IMR-90 (cell line): ENCODE data around the gene FLCN. TPM values are rescaled to one million over a fixed set of nuclear protein-coding genes. Genes with fewer than 3 reads are reported as not detected.

Experiments used
- ATAC-seq: fragments of 200-7000 bp; cut with Tn5 transposase; 2 replicates; pipeline ENCODE4 v1.9.1; 2020; ENCODE audit warnings: low read depth, mild to moderate bottlenecking, moderate library complexity
- BruUV-seq: library from RNA; stranded (reverse); fragments of 400-500 nt; replicated peaks from 2 replicates; lab custom pipeline; 2021; lab: Mats Ljungman, UMichigan
- CTCF ChIA-PET: fragments of 300-600 bp; formaldehyde crosslinking; extraction: SDS; loops from one replicate; lab custom pipeline; 2021; ENCODE audit warnings: antibody characterized with exemption; lab: Yijun Ruan, JAX
- POLR2A ChIA-PET: fragments of 300-600 bp; sonication (Branson Sonifier 250); formaldehyde crosslinking; loops from one replicate; lab custom pipeline; 2022; ENCODE audit warnings: antibody characterized with exemption; ENCODE audit not compliant: unreplicated experiment; lab: Charles Lee
- DNase-seq: peaks from one replicate; pipeline ENCODE4 v3.0.0; 2013
- H2AFZ ChIP-seq: replicated peaks from 2 replicates; pipeline ENCODE3; 2013; ENCODE audit warnings: low read length, mild to moderate bottlenecking; ENCODE audit not compliant: poor library complexity
- H2AK5ac ChIP-seq: 2 replicates; pipeline ENCODE4 v1.6.1; 2013; ENCODE audit warnings: low read depth, low read length, inconsistent platforms
- H2AK9ac ChIP-seq: replicated peaks from 2 replicates; pipeline ENCODE3; 2013; ENCODE audit warnings: mild to moderate bottlenecking, low read depth, low read length, moderate library complexity; ENCODE audit not compliant: poor library complexity
- H2BK120ac ChIP-seq: 2 replicates; pipeline ENCODE4 v1.6.1; 2013; ENCODE audit warnings: low read depth, low read length, inconsistent platforms
- H2BK15ac ChIP-seq: 3 replicates; pipeline ENCODE4 v1.6.1; 2013; ENCODE audit warnings: low read depth, low read length, inconsistent platforms
- H2BK20ac ChIP-seq: 2 replicates; pipeline ENCODE4 v1.6.1; 2013; ENCODE audit warnings: low read depth, mild to moderate bottlenecking, inconsistent platforms, low read length, moderate library complexity
- H2BK5ac ChIP-seq: 2 replicates; pipeline ENCODE4 v1.6.1; 2013; ENCODE audit warnings: mild to moderate bottlenecking, low read depth, low read length, inconsistent platforms; ENCODE audit not compliant: poor library complexity, severe bottlenecking
- H3K14ac ChIP-seq: replicated peaks from 2 replicates; pipeline ENCODE4 v1.6.1; 2013; ENCODE audit warnings: low read depth, low read length, inconsistent platforms
- H3K18ac ChIP-seq: 2 replicates; pipeline ENCODE4 v1.6.1; 2013; ENCODE audit warnings: low read depth, low read length, control low read depth
- H3K23ac ChIP-seq: 2 replicates; pipeline ENCODE4 v1.6.1; 2013; ENCODE audit warnings: low read depth, low read length, inconsistent platforms
- H3K27ac ChIP-seq: 2 replicates; pipeline ENCODE4 v1.5.1; 2013; ENCODE audit warnings: mild to moderate bottlenecking, control low read depth, low read length; ENCODE audit not compliant: insufficient read depth
- H3K27me3 ChIP-seq: 2 replicates; pipeline ENCODE4 v1.6.1; 2013; ENCODE audit warnings: low read length; ENCODE audit not compliant: control insufficient read depth, insufficient read depth
- H3K36me3 ChIP-seq: 2 replicates; pipeline ENCODE4 v1.6.1; 2013; ENCODE audit warnings: low read length, mixed read lengths; ENCODE audit not compliant: control insufficient read depth, insufficient read depth
- H3K4ac ChIP-seq: 2 replicates; pipeline ENCODE4 v1.6.1; 2013; ENCODE audit warnings: low read depth, low read length, inconsistent platforms
- H3K4me1 ChIP-seq: 2 replicates; pipeline ENCODE4 v1.6.1; 2013; ENCODE audit warnings: low read length, mixed read lengths; ENCODE audit not compliant: control insufficient read depth, insufficient read depth
- H3K4me2 ChIP-seq: 2 replicates; pipeline ENCODE4 v1.6.1; 2013; ENCODE audit warnings: low read depth, mild to moderate bottlenecking, control low read depth, low read length, moderate library complexity
- H3K4me3 ChIP-seq: 2 replicates; pipeline ENCODE4 v1.5.1; 2013; ENCODE audit warnings: low read depth, mild to moderate bottlenecking, control low read depth, low read length, moderate library complexity; ENCODE audit not compliant: insufficient read depth
- H3K56ac ChIP-seq: 2 replicates; pipeline ENCODE4 v1.6.1; 2013; ENCODE audit warnings: low read length, inconsistent platforms; ENCODE audit not compliant: insufficient read depth; ENCODE audit errors: extremely low read depth
- H3K79me1 ChIP-seq, 2 experiments: 2 replicates each; pipeline ENCODE4 v1.6.1; 2013; ENCODE audit warnings: low read length in 2 of 2, inconsistent platforms in 1 of 2, low read depth in 1 of 2
- H3K9ac ChIP-seq: 2 replicates; pipeline ENCODE4 v1.6.1; 2013; ENCODE audit warnings: low read depth, low read length, control low read depth
- H3K9me1 ChIP-seq: 2 replicates; pipeline ENCODE4 v1.6.1; 2013; ENCODE audit warnings: low read length, inconsistent platforms; ENCODE audit not compliant: insufficient read depth
- H3K9me3 ChIP-seq: 2 replicates; pipeline ENCODE4 v1.6.1; 2013; ENCODE audit warnings: low read length; ENCODE audit not compliant: control insufficient read depth, insufficient read depth
- H4K20me1 ChIP-seq: 2 replicates; pipeline ENCODE4 v1.6.1; 2013; ENCODE audit warnings: low read length, inconsistent platforms; ENCODE audit not compliant: insufficient read depth
- H4K5ac ChIP-seq: 2 replicates; pipeline ENCODE4 v1.6.1; 2013; ENCODE audit warnings: mild to moderate bottlenecking, low read depth, low read length, control low read depth
- H4K8ac ChIP-seq, 2 experiments: 2 replicates each; pipeline ENCODE4 v1.6.1; 2013; ENCODE audit warnings: low read depth in 2 of 2, low read length in 2 of 2, control low read depth in 1 of 2, inconsistent platforms in 1 of 2
- H4K91ac ChIP-seq: 2 replicates; pipeline ENCODE4 v1.6.1; 2013; ENCODE audit warnings: low read depth, low read length, inconsistent platforms; ENCODE audit not compliant: insufficient read depth
- CEBPB ChIP-seq: IDR thresholded peaks from 2 replicates; pipeline ENCODE4 v1.6.1; 2012; ENCODE audit warnings: low read depth, low read length, improper control_type of control experiment
- MXI1 ChIP-seq: IDR thresholded peaks from 2 replicates; pipeline ENCODE4 v1.6.1; 2012; ENCODE audit warnings: low read depth, mild to moderate bottlenecking, low read length, moderate library complexity, borderline replicate concordance
- WGBS, 2 experiments: methylation state at CpG; one replicate each; pipeline versions ENCODE4 v1.1.5 to v1.1.7; 2013; ENCODE audit warnings: missing lambda C conversion rate in 2 of 2; ENCODE audit not compliant: insufficient read length in 1 of 2; ENCODE audit errors: extremely low coverage in 2 of 2; 5-methylcytosine and 5-hydroxymethylcytosine counted together
- dilution Hi-C: fragments of 300-500 bp; cut with HindIII; formaldehyde crosslinking; loops from one replicate; pipeline ENCODE4 v1.14.3; 2018; ENCODE audit warnings: low sequenced_read_pairs; ENCODE audit not compliant: unreplicated experiment
- in situ Hi-C: fragments of 300-500 bp; cut with MboI; formaldehyde crosslinking; loops from 3 replicates; pipeline ENCODE4 v1.14.3; 2019; ENCODE audit warnings: low sequenced_read_pairs, inconsistent platforms, mixed read lengths
- intact Hi-C: fragments of 100-400 bp; cut with micrococcal nuclease; formaldehyde crosslinking; loops from 2 replicates; pipeline ENCODE4 v1.10.0; 2022
- polyA plus RNA-seq, 3 experiments: library from polyadenylated mRNA; depleted of rRNA; stranded (reverse); fragments of >200 nt; gene quantifications; 2 replicates each; pipeline ENCODE4 v1.2.3, GENCODE V29; 2012; ENCODE audit warnings: low replicate concordance in 1 of 3
- total RNA-seq: library from RNA; depleted of rRNA; stranded (reverse); fragments of >200 nt; gene quantifications from 2 replicates; pipeline ENCODE4 v1.2.3, GENCODE V29; 2012

Gene FLCN
- total and polyA plus RNA-seq, 2 of the 4 experiments (the other 2 are of a cell fraction) = 16.8 to 24.8 TPM

GRCh38 chr17:17254036-17254435, 17.1 kb upstream of the FLCN start:
- CTCF ChIA-PET = no interaction called here
- peak; percentile 45 for DNase-seq

More at GRCh38 chr17:17254036-17254435, 17.1 kb upstream of the FLCN start:
- no peak overlapping the region for H2BK15ac ChIP-seq
- H3K9me3 ChIP-seq = no peaks in the 10 kb centered on the region
- H3K4me1 ChIP-seq = no peaks in the 10 kb centered on the region
- no peak overlapping the region for H2AK9ac ChIP-seq
- no peak overlapping the region for H3K56ac ChIP-seq
- peak; percentile 32; the same call in 1 of the 2 replicates for ATAC-seq
- H4K20me1 ChIP-seq = no peaks in the 10 kb centered on the region
- intact Hi-C loops (no loop called here), in situ Hi-C loops (no loop called here), dilution Hi-C loops (no loop called here)
- H3K4me2 ChIP-seq = no peak overlapping the region
- peaks cover 3% of the 10 kb centered on the region; the same call in 1 of the 2 replicates for H3K9me1 ChIP-seq
- no peak overlapping the region for H3K9ac ChIP-seq
- no peak overlapping the region for H2AFZ ChIP-seq
- no peak overlapping the region for H2BK120ac ChIP-seq
- no CpG with 5 or more reads among the region's 3 CpGs for WGBS, 2 experiments
- no peak overlapping the region for H3K27ac ChIP-seq
- POLR2A ChIA-PET = no interaction called here
- peaks cover 3 to 9% of the 10 kb centered on the region in 2 experiments; a peak in 2 of 4 replicates for H3K79me1 ChIP-seq
- no TSS peak for BruUV-seq
- H2AK5ac ChIP-seq = no peak overlapping the region
- no peak overlapping the region for H4K91ac ChIP-seq
- no peak overlapping the region for H4K5ac ChIP-seq
- H3K4me3 ChIP-seq = no peak overlapping the region
- H4K8ac ChIP-seq = no peak overlapping the region
- H2BK20ac ChIP-seq = no peak overlapping the region
- no peak overlapping the region for H3K4ac ChIP-seq
- no peak overlapping the region for H3K23ac ChIP-seq
- peaks cover 41% of the 10 kb centered on the region for H3K36me3 ChIP-seq
- no peak for TF ChIP-seq MXI1
- TF ChIP-seq CEBPB = peak; percentile 49; the same call in 1 of the 2 replicates
- H3K27me3 ChIP-seq = no peaks in the 10 kb centered on the region
- no peak overlapping the region for H2BK5ac ChIP-seq
- no peak overlapping the region for H3K14ac ChIP-seq
- H3K18ac ChIP-seq = no peak overlapping the region
